ENCODE results near the gene PTPRJ. TPM values are rescaled to one million over a fixed set of nuclear protein-coding genes. Genes with fewer than 3 reads are reported as not detected.

Gene PTPRJ
- total and polyA plus RNA-seq, 2 experiments from 2014 or later, result 9.3 to 16.4 TPM

GRCh38 chr11:48091426-48092102 lies 111.2 kb downstream of the PTPRJ start:
- H2AFZ ChIP-seq, result no peak overlapping the region
- peaks cover 67% of the 10 kb centered on the region for H3K4me1 ChIP-seq (ENCODE audit: insufficient read depth)
- no peaks in the 10 kb centered on the region for H3K36me3 ChIP-seq (replicated peaks; ENCODE audit: insufficient read depth, low read depth)
- TF ChIP-seq EZH2phosphoT487 (IDR thresholded peaks at IDR 0.05; ENCODE audit: low read depth, severe bottlenecking, unreplicated experiment), result no peak
- DNase-seq (ENCODE audit: low spot score), result no peak
- H3K79me2 ChIP-seq, result peaks cover 44% of the 10 kb centered on the region
- no peak overlapping the region for H3K4me2 ChIP-seq
- WGBS (ENCODE audit: low lambda C conversion rate, missing lambda C conversion rate), result 81% methylated on average over 4 of the region's 4 CpGs
- no peaks in the 10 kb centered on the region for H3K27me3 ChIP-seq
- no peaks in the 10 kb centered on the region for H4K20me1 ChIP-seq (ENCODE audit: insufficient read depth, poor library complexity, severe bottlenecking)
- no peaks in the 10 kb centered on the region for H3K9me2 ChIP-seq (replicated peaks; ENCODE audit: insufficient read depth)
- H3K4me3 ChIP-seq, result no peak overlapping the region
- no peaks in the 10 kb centered on the region for H3K9me3 ChIP-seq (ENCODE audit: low read depth)
- H3K27ac ChIP-seq, result peak overlapping the region; percentile 13

DNA sequence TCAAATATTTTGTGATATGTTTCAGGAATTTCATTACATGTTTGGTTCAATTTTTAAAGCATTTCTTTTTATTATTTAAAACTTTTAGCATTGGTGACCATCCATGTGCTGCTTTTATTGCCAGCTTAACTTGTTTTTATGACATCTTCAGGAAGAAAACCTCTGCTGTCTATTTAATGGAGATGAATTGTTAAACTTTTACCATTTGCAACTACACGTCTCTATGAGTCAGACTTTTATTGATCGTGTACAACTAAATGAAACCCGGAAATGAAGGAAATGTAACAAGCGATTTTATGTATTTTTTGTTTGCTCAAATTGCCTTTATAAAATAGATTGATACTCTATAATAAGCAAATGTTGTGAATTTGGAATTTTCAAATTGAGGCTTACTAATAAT lies 113.0 kb downstream of the PTPRJ start:
- Histone ChIP-seq H4K20me1 (ENCODE audit: insufficient read depth, poor library complexity, severe bottlenecking) (no peaks in the 10 kb centered on the region), H3K9me3 (ENCODE audit: low read depth) (no peaks in the 10 kb centered on the region), H3K36me3 (replicated peaks; ENCODE audit: insufficient read depth, low read depth) (no peaks in the 10 kb centered on the region), H3K4me2 (peak overlapping the region; percentile 59), H3K27me3 (no peaks in the 10 kb centered on the region), H2AFZ (no peak overlapping the region), H3K4me3 (no peak overlapping the region), H3K9me2 (replicated peaks; ENCODE audit: insufficient read depth) (no peaks in the 10 kb centered on the region), H3K27ac (peak overlapping the region; percentile 83), H3K79me2 (peaks cover 43% of the 10 kb centered on the region), H3K4me1 (ENCODE audit: insufficient read depth) (peaks cover 69% of the 10 kb centered on the region)
- 32% methylated on average over 4 of the region's 4 CpGs for WGBS (ENCODE audit: low lambda C conversion rate, missing lambda C conversion rate)
- DNase-seq (ENCODE audit: low spot score), result no peak
- no peak for TF ChIP-seq EZH2phosphoT487 (IDR thresholded peaks at IDR 0.05; ENCODE audit: low read depth, severe bottlenecking, unreplicated experiment)
- TF ChIP-seq EZH2 (IDR thresholded peaks at IDR 0.05; ENCODE audit: borderline replicate concordance), result no peak
- TF ChIP-seq CTCF (IDR thresholded peaks at IDR 0.05; ENCODE audit: poor library complexity), result no peak

DNA sequence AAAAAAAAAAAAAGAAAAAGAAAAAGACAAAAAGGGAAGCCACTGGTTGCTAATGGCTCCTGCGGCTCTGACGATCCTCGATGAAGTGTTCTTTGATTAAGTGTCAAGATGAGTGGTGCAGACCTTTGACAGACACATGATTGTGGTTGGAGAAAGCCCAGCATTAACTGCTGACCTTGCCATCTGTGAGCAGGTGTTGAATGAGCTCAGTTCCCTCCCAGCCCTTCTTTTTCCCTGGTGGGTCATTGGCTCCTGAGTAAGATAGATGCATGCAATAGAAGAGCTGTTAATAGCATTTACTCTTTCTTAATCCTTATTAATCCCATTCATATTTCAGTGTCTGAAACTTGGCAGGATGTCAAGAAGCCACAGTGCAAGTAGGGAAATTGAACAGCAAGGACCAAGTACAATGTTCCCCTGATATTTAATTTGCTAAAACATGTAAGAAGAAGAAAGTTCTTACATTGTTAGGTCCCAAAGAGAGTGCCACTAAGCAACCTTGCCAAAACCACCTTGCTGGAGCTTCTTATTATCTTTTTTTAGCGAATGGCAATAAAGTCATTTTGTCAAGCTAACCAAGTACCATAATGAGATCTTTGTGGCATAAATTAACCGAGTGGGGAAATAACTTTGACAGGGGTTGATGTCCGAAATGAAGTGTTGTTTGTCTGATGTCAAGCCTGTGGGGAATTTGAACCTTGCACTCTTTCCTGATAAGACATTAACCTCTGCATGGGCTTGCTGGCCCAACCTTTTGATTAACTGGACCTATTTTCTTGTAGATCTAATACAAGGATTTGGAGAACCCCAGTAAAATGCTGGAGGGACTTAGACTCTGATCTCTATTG lies 113.7 kb downstream of the PTPRJ start:
- Histone ChIP-seq H3K36me3 (replicated peaks; ENCODE audit: insufficient read depth, low read depth) (no peaks in the 10 kb centered on the region), H3K4me2 (peak overlapping the region; percentile 59), H3K9me2 (replicated peaks; ENCODE audit: insufficient read depth) (no peaks in the 10 kb centered on the region), H3K9me3 (ENCODE audit: low read depth) (no peaks in the 10 kb centered on the region), H3K27me3 (no peaks in the 10 kb centered on the region), H3K4me3 (no peak overlapping the region), H4K20me1 (ENCODE audit: insufficient read depth, poor library complexity, severe bottlenecking) (no peaks in the 10 kb centered on the region), H2AFZ (no peak overlapping the region), H3K4me1 (ENCODE audit: insufficient read depth) (peaks cover 64% of the 10 kb centered on the region), H3K79me2 (peaks cover 44% of the 10 kb centered on the region), H3K27ac (peak overlapping the region; percentile 83)
- DNase-seq (ENCODE audit: low spot score), result peak; percentile 67
- WGBS (ENCODE audit: low lambda C conversion rate, missing lambda C conversion rate), result 49% methylated on average over 6 of the region's 6 CpGs
- TF ChIP-seq EZH2phosphoT487 (IDR thresholded peaks at IDR 0.05; ENCODE audit: low read depth, severe bottlenecking, unreplicated experiment), result no peak

DNA sequence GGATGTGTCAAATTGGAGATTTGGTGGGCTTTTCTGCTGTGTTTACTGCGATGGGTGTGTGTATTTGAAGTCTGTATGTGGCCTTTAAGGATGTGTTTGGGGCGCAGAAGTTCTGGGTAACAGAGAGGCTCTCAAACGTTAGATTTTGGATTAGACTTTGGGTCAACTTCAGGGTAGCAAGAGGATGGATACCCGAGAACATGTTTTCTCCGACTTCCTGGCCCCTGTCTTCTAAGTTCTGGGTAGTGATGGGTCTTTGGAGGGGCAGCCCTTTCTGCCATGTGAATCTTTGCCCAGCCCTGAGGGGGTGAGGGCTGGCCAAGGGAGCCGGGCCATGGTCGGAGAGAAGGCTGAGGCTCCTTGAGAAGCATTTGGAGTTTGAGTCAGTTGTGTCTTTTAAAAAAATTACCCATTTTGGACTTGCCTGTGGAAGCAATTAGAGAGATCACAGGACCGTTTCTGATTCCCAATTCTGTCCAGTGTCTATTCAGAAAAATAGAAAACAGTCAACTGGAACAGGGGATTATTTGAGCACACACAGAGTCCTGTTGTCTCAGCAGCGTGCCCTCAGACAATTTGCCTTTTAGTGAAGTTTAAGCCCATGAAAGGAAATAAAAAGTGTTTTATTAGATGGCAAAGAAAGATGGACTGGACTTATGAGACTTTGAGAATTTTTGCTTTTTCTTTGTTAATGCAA lies 114.4 kb downstream of the PTPRJ start:
- Histone ChIP-seq H3K4me2 (peak overlapping the region; percentile 59), H3K9me2 (replicated peaks; ENCODE audit: insufficient read depth) (no peaks in the 10 kb centered on the region), H3K4me3 (no peak overlapping the region), H3K4me1 (ENCODE audit: insufficient read depth) (peaks cover 64% of the 10 kb centered on the region), H3K9me3 (ENCODE audit: low read depth) (no peaks in the 10 kb centered on the region), H3K27me3 (no peaks in the 10 kb centered on the region), H3K36me3 (replicated peaks; ENCODE audit: insufficient read depth, low read depth) (no peaks in the 10 kb centered on the region), H3K79me2 (peaks cover 47% of the 10 kb centered on the region), H4K20me1 (ENCODE audit: insufficient read depth, poor library complexity, severe bottlenecking) (no peaks in the 10 kb centered on the region), H2AFZ (no peak overlapping the region), H3K27ac (peak overlapping the region; percentile 83)
- TF ChIP-seq EZH2phosphoT487 (IDR thresholded peaks at IDR 0.05; ENCODE audit: low read depth, severe bottlenecking, unreplicated experiment) (no peak), CTCF (IDR thresholded peaks at IDR 0.05; ENCODE audit: poor library complexity) (no peak), EZH2 (IDR thresholded peaks at IDR 0.05; ENCODE audit: borderline replicate concordance) (no peak)
- DNase-seq (ENCODE audit: low spot score), result no peak
- WGBS (ENCODE audit: low lambda C conversion rate, missing lambda C conversion rate), result 83% methylated on average over 9 of the region's 9 CpGs

Measured in hepatocyte (in vitro differentiated cells).